IPS-18a (cell line): Measurements from ENCODE around the gene CAB39L.

Source experiments
- H3K27ac ChIP-seq: one replicate; pipeline ENCODE4 v1.5.1; 2013; ENCODE audit warnings: low read length
- H3K27me3 ChIP-seq: one replicate; pipeline ENCODE4 v1.6.1; 2013; ENCODE audit warnings: mild to moderate bottlenecking, low read length; ENCODE audit not compliant: control insufficient read depth, insufficient read depth
- H3K36me3 ChIP-seq: one replicate; pipeline ENCODE4 v1.6.1; 2013; ENCODE audit warnings: low read depth, low read length; ENCODE audit not compliant: control insufficient read depth
- H3K4me1 ChIP-seq: one replicate; pipeline ENCODE4 v1.6.1; 2013; ENCODE audit warnings: low read depth, low read length; ENCODE audit not compliant: control insufficient read depth
- H3K4me3 ChIP-seq: one replicate; pipeline ENCODE4 v1.5.1; 2013; ENCODE audit warnings: low read length
- H3K9ac ChIP-seq: one replicate; pipeline ENCODE4 v1.6.1; 2013; ENCODE audit warnings: mild to moderate bottlenecking, low read length, moderate library complexity
- H3K9me3 ChIP-seq: one replicate; pipeline ENCODE4 v1.6.1; 2013; ENCODE audit warnings: low read depth, low read length; ENCODE audit not compliant: control insufficient read depth

The CAB39L gene

GRCh38 chr13:49319551-49319950 lies 124.3 kb downstream of the CAB39L start:
- no peak overlapping the region for H3K27ac ChIP-seq
- no peak overlapping the region for H3K9ac ChIP-seq
- no peaks in the 10 kb centered on the region for H3K9me3 ChIP-seq
- H3K4me3 ChIP-seq, result no peak overlapping the region
- no peaks in the 10 kb centered on the region for H3K27me3 ChIP-seq
- no peaks in the 10 kb centered on the region for H3K4me1 ChIP-seq
- no peaks in the 10 kb centered on the region for H3K36me3 ChIP-seq

- H3K36me3 ChIP-seq, result no peaks in the 10 kb centered on the region
Observed at GRCh38 chr13:49315756-49316482, 127.9 kb downstream of the CAB39L start.

GRCh38 chr13:49315036-49315565 lies 128.8 kb downstream of the CAB39L start:
- Histone ChIP-seq H3K27ac (no peak overlapping the region), H3K9ac (no peak overlapping the region), H3K4me3 (no peak overlapping the region), H3K36me3 (no peaks in the 10 kb centered on the region), H3K27me3 (no peaks in the 10 kb centered on the region), H3K4me1 (no peaks in the 10 kb centered on the region), H3K9me3 (no peaks in the 10 kb centered on the region)

More at GRCh38 chr13:49315756-49316482, 127.9 kb downstream of the CAB39L start:
- no peak overlapping the region for H3K4me3 ChIP-seq
- no peak overlapping the region for H3K27ac ChIP-seq
- no peaks in the 10 kb centered on the region for H3K4me1 ChIP-seq
- H3K27me3 ChIP-seq, result no peaks in the 10 kb centered on the region
- no peak overlapping the region for H3K9ac ChIP-seq
- H3K9me3 ChIP-seq, result no peaks in the 10 kb centered on the region

GRCh38 chr13:49314344-49314882 lies 129.5 kb downstream of the CAB39L start:
- H3K4me3 ChIP-seq, result no peak overlapping the region
- no peak overlapping the region for H3K27ac ChIP-seq
- H3K9ac ChIP-seq, result no peak overlapping the region
- H3K4me1 ChIP-seq, result no peaks in the 10 kb centered on the region
- H3K27me3 ChIP-seq, result no peaks in the 10 kb centered on the region
- H3K9me3 ChIP-seq, result no peaks in the 10 kb centered on the region
- H3K36me3 ChIP-seq, result no peaks in the 10 kb centered on the region

GRCh38 chr13:49311816-49312215 lies 132.0 kb downstream of the CAB39L start:
- Histone ChIP-seq H3K27ac (no peak overlapping the region), H3K4me3 (no peak overlapping the region)

GRCh38 chr13:49310251-49310650 lies 133.6 kb downstream of the CAB39L start:
- no peaks in the 10 kb centered on the region for H3K27me3 ChIP-seq
- H3K9me3 ChIP-seq, result no peaks in the 10 kb centered on the region
- no peak overlapping the region for H3K27ac ChIP-seq
- no peak overlapping the region for H3K4me3 ChIP-seq
- H3K36me3 ChIP-seq, result no peaks in the 10 kb centered on the region
- H3K9ac ChIP-seq, result no peak overlapping the region
- H3K4me1 ChIP-seq, result no peaks in the 10 kb centered on the region

More at GRCh38 chr13:49311816-49312215, 132.0 kb downstream of the CAB39L start:
- no peaks in the 10 kb centered on the region for H3K9me3 ChIP-seq
- no peaks in the 10 kb centered on the region for H3K4me1 ChIP-seq
- H3K27me3 ChIP-seq, result no peaks in the 10 kb centered on the region
- no peaks in the 10 kb centered on the region for H3K36me3 ChIP-seq
- H3K9ac ChIP-seq, result no peak overlapping the region

GRCh38 chr13:49308921-49309408 lies 134.9 kb downstream of the CAB39L start:
- Histone ChIP-seq H3K36me3 (no peaks in the 10 kb centered on the region), H3K27me3 (no peaks in the 10 kb centered on the region), H3K4me1 (no peaks in the 10 kb centered on the region), H3K9me3 (no peaks in the 10 kb centered on the region), H3K27ac (no peak overlapping the region), H3K9ac (no peak overlapping the region), H3K4me3 (no peak overlapping the region)

GRCh38 chr13:49308097-49308875 lies 135.6 kb downstream of the CAB39L start:
- no peak overlapping the region for H3K9ac ChIP-seq

GRCh38 chr13:49307365-49307764 lies 136.5 kb downstream of the CAB39L start:
- Histone ChIP-seq H3K27ac (no peak overlapping the region), H3K36me3 (no peaks in the 10 kb centered on the region), H3K27me3 (no peaks in the 10 kb centered on the region), H3K4me3 (no peak overlapping the region), H3K9ac (no peak overlapping the region), H3K4me1 (no peaks in the 10 kb centered on the region), H3K9me3 (no peaks in the 10 kb centered on the region)

More at GRCh38 chr13:49308097-49308875, 135.6 kb downstream of the CAB39L start:
- no peaks in the 10 kb centered on the region for H3K27me3 ChIP-seq
- no peaks in the 10 kb centered on the region for H3K9me3 ChIP-seq
- H3K36me3 ChIP-seq, result no peaks in the 10 kb centered on the region
- no peak overlapping the region for H3K27ac ChIP-seq
- no peaks in the 10 kb centered on the region for H3K4me1 ChIP-seq
- no peak overlapping the region for H3K4me3 ChIP-seq

- H3K9ac ChIP-seq, result no peak overlapping the region
- H3K27ac ChIP-seq, result no peak overlapping the region
- no peaks in the 10 kb centered on the region for H3K36me3 ChIP-seq
- H3K4me1 ChIP-seq, result no peaks in the 10 kb centered on the region
- no peaks in the 10 kb centered on the region for H3K27me3 ChIP-seq
- H3K4me3 ChIP-seq, result no peak overlapping the region
- H3K9me3 ChIP-seq, result no peaks in the 10 kb centered on the region
Observed at GRCh38 chr13:49305792-49306425, 138.0 kb downstream of the CAB39L start.
